GM12864 (cell line): Measurements from ENCODE around the gene TTYH3.
A peak's percentile ranks its signal among the peaks of the same experiment; 100 is the strongest.

ENCODE experiments used
- DNase-seq: peaks from one replicate; pipeline ENCODE4 v3.0.0-alpha.2; 2011; ENCODE audit warnings: low read depth
- H3K4me3 ChIP-seq: 2 replicates; pipeline ENCODE4 v1.5.1; 2011; ENCODE audit warnings: mild to moderate bottlenecking, low read depth, low read length, control low read depth
- CTCF ChIP-seq: IDR thresholded peaks from 2 replicates; pipeline ENCODE4 v1.5.1; 2011; ENCODE audit warnings: low read depth, mild to moderate bottlenecking, moderate library complexity, low read length, control low read depth, inconsistent platforms; ENCODE audit errors: missing control alignments

The TTYH3 gene

DNA sequence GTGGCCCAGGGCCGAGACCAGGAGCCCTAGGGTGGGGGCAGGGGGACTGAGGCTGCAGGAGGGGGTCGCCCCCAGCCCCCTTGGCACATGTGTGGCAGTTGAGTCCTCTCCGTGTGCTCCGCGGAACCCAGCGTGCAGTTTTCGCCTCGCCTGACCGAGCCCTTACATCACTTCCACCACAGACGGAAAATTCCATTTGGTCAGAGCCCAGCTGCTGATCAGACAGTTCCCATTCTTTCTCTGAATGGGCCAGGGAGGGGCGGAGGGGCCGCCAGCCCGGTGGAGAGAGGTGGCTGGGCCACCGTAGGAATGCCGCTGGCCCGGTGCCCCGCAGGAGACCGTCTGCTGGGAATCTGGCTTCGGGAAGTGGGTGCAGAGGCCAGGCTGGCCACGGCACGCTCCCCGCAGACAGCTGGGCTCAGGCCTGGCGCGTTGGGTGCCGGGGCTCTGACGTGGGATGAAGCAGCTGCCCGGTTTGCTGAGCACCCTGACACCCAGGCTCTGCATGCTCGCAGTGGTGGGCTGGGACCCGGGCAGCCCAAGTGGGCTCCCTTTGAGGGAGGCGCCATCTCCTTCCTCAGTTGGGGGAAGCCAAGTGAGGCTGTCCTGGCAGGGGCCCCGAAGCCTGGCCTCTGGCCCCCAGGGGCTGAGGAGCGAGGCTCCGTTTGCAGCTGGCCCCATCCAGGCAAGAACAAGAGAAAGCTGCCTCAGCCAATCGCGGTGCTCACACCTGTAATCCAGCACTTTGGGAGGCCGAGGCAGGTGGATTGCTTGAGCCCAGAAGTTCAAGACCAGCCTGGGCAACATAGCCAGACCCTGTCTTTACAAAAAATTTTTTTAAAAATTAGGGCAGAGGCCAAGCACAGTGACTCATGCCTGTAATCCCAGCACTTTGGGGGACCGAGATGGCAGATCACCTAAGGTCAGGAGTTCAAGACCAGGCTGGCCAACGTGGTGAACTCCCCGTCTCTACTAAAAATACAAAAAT, 9.9 kb downstream of the TTYH3 start:
- no peak overlapping the region for H3K4me3 ChIP-seq
- no peak for DNase-seq
- no peak for TF ChIP-seq CTCF

GRCh38 chr7:2643386-2644219, 11.8 kb downstream of the TTYH3 start:
- TF ChIP-seq CTCF, result peak; percentile 22
- DNase-seq, result no peak
- no peak overlapping the region for H3K4me3 ChIP-seq

- DNase-seq, result no peak
- no peak for TF ChIP-seq CTCF
- no peak overlapping the region for H3K4me3 ChIP-seq
Measured at GRCh38 chr7:2644220-2644561, 12.4 kb downstream of the TTYH3 start.

GRCh38 chr7:2644562-2645273, 12.9 kb downstream of the TTYH3 start:
- H3K4me3 ChIP-seq, result no peak overlapping the region; the same call in 1 of the 2 replicates
- TF ChIP-seq CTCF, result no peak
- DNase-seq, result no peak

- no peak for TF ChIP-seq CTCF
- H3K4me3 ChIP-seq, result no peak overlapping the region; the same call in 1 of the 2 replicates
- no peak for DNase-seq
Measured at GRCh38 chr7:2645274-2645868, 13.6 kb downstream of the TTYH3 start.

- DNase-seq, result no peak
- H3K4me3 ChIP-seq, result no peak overlapping the region
- TF ChIP-seq CTCF, result no peak
Measured at GRCh38 chr7:2646336-2646679, 14.5 kb downstream of the TTYH3 start.
